HCT116 (cell line): ENCODE results near the gene TBC1D32. TPM values are rescaled to one million over a fixed set of nuclear protein-coding genes. Genes with fewer than 3 reads are reported as not detected.

Experiments used
- ATAC-seq: fragments of 200-7000 bp; cut with Tn5 transposase; 2 replicates; pipeline ENCODE4 v1.9.1; 2020; ENCODE audit warnings: mild to moderate bottlenecking, moderate library complexity
- BruUV-seq: library from RNA; stranded (reverse); fragments of 400-500 nt; replicated peaks from 2 replicates; lab custom pipeline; 2021; lab: Mats Ljungman, UMichigan
- CTCF ChIA-PET: fragments of 300-600 bp; sonication (Branson Sonifier 250); formaldehyde crosslinking; loops from one replicate; lab custom pipeline; 2021; ENCODE audit warnings: antibody characterized with exemption; lab: Charles Lee
- POLR2A ChIA-PET: fragments of 300-600, 350-600 bp; sonication (Branson Sonifier 250); formaldehyde crosslinking; loops from one replicate; lab custom pipeline; 2021; ENCODE audit warnings: antibody characterized with exemption; lab: Charles Lee
- RAD21 ChIA-PET, 2 experiments: fragments of 300-600 bp; sonication (Branson Sonifier 250); formaldehyde crosslinking; loops; one replicate each; lab custom pipeline; 2023; ENCODE audit warnings: low total read pairs in 2 of 2; ENCODE audit not compliant: uncharacterized antibody in 2 of 2, unreplicated experiment in 2 of 2, low non-redundant PET in 1 of 2; lab: Charles Lee
- DNase-seq: peaks from one replicate; pipeline ENCODE4 v3.0.0-alpha.2; 2010; ENCODE audit warnings: low read depth, low spot score
- H2AFZ ChIP-seq: fragments of 200-600 bp; shearing (Covaris generic), sonication (generic); 2 replicates; pipeline ENCODE4 v1.6.1; 2017; ENCODE audit warnings: low read depth, mixed run types, mixed read lengths, antibody characterized with exemption, low read length; ENCODE audit not compliant: poor library complexity, severe bottlenecking
- H3K27ac ChIP-seq: 2 replicates; pipeline ENCODE4 v1.5.1; 2012; ENCODE audit warnings: low read depth, low read length
- H3K27me3 ChIP-seq: fragments of 200-600 bp; sonication (generic); 2 replicates; pipeline ENCODE4 v1.6.1; 2016; ENCODE audit warnings: mixed run types, low read length, mixed read lengths; ENCODE audit not compliant: insufficient read depth
- H3K36me3 ChIP-seq, 2 experiments: fragments of 200-500 bp in 1 of 2; fragments of 200-600 bp in 1 of 2; sonication (Bioruptor generic) in 1 of 2; sonication (generic) in 1 of 2; 2 replicates each; pipeline versions ENCODE4 v1.5.1 to v1.6.1; 2014 to 2016; ENCODE audit warnings: low read length in 2 of 2, inconsistent platforms in 1 of 2, mixed read lengths in 1 of 2, mixed run types in 1 of 2; ENCODE audit not compliant: insufficient read depth in 2 of 2, control insufficient read depth in 1 of 2
- H3K4me1 ChIP-seq, 2 experiments: fragments of 200-600 bp in 1 of 2; sonication (generic) in 1 of 2; 2 replicates each; pipeline versions ENCODE4 v1.5.1 to v1.6.1; 2012 to 2017; ENCODE audit warnings: low read length in 2 of 2, inconsistent platforms in 1 of 2, mild to moderate bottlenecking in 1 of 2, mixed read lengths in 1 of 2, mixed run types in 1 of 2, moderate library complexity in 1 of 2; ENCODE audit not compliant: insufficient read depth in 2 of 2, control insufficient read depth in 1 of 2
- H3K4me2 ChIP-seq: fragments of 200-600 bp; sonication (generic); 2 replicates; pipeline ENCODE4 v1.6.1; 2017; ENCODE audit warnings: mixed run types, low read length, mixed read lengths
- H3K4me3 ChIP-seq, 2 experiments: fragments of 200-600 bp in 1 of 2; sonication (generic) in 1 of 2; replicated peaks in 1 of 2; 2 replicates each; pipeline ENCODE4 v1.5.1; 2011 to 2016; ENCODE audit warnings: low read length in 2 of 2, control low read depth in 1 of 2, low read depth in 1 of 2, mild to moderate bottlenecking in 1 of 2, mixed read lengths in 1 of 2, mixed run types in 1 of 2
- H3K79me2 ChIP-seq: fragments of 200-600 bp; sonication (generic); 2 replicates; pipeline ENCODE4 v1.6.1; 2017; ENCODE audit warnings: mild to moderate bottlenecking, mixed run types, low read length, moderate library complexity, mixed read lengths; ENCODE audit not compliant: insufficient read depth
- H3K9ac ChIP-seq: fragments of 200-600 bp; sonication (generic); 2 replicates; pipeline ENCODE4 v1.6.1; 2016; ENCODE audit warnings: low read length, mixed read lengths
- H3K9me2 ChIP-seq: fragments of 200-600 bp; sonication (generic), shearing (Covaris generic); 2 replicates; pipeline ENCODE4 v1.6.1; 2017; ENCODE audit warnings: mixed run types, mild to moderate bottlenecking, moderate library complexity; ENCODE audit not compliant: insufficient read depth
- H3K9me3 ChIP-seq, 2 experiments: fragments of 200-500 bp in 1 of 2; fragments of 200-600 bp in 1 of 2; sonication (Bioruptor generic) in 1 of 2; sonication (generic) in 1 of 2; 2 replicates each; pipeline ENCODE4 v1.6.1; 2014 to 2017; ENCODE audit warnings: low read length in 2 of 2, mixed read lengths in 2 of 2, inconsistent platforms in 1 of 2, low read depth in 1 of 2, mild to moderate bottlenecking in 1 of 2, mixed run types in 1 of 2, moderate library complexity in 1 of 2; ENCODE audit not compliant: control insufficient read depth in 1 of 2, insufficient read depth in 1 of 2
- H4K20me1 ChIP-seq: fragments of 200-600 bp; sonication (generic), shearing (Covaris generic); 2 replicates; pipeline ENCODE4 v1.6.1; 2017; ENCODE audit warnings: mixed run types, mild to moderate bottlenecking, moderate library complexity; ENCODE audit not compliant: insufficient read depth
- CBX3 ChIP-seq: IDR thresholded peaks from 2 replicates; pipeline ENCODE4 v1.6.1; 2012; ENCODE audit warnings: low read depth
- EGR1 ChIP-seq: IDR thresholded peaks from 2 replicates; pipeline ENCODE4 v1.6.1; 2012; ENCODE audit warnings: low read depth
- EZH2 ChIP-seq: fragments of 200-600 bp; sonication (generic); IDR thresholded peaks from 2 replicates; pipeline ENCODE4 v1.6.1; 2017; ENCODE audit warnings: antibody characterized with exemption, mixed run types
- JUND ChIP-seq: IDR thresholded peaks from 2 replicates; pipeline ENCODE4 v1.6.1; 2012
- RAD21 ChIP-seq: IDR thresholded peaks from 2 replicates; pipeline ENCODE4 v1.6.1; 2012; ENCODE audit warnings: low read depth, mild to moderate bottlenecking
- SRF ChIP-seq: IDR thresholded peaks from 2 replicates; pipeline ENCODE4 v1.6.1; 2012; ENCODE audit warnings: low read depth
- TCF7L2 ChIP-seq: IDR thresholded peaks from 2 replicates; pipeline ENCODE4 v1.7.0; 2011; ENCODE audit warnings: borderline replicate concordance, inconsistent platforms; ENCODE audit not compliant: insufficient read depth, insufficient read length; ENCODE audit errors: extremely low read depth
- YY1 ChIP-seq: IDR thresholded peaks from 2 replicates; pipeline ENCODE4 v1.6.1; 2011; ENCODE audit warnings: low read length, low read depth, moderate library complexity, mild to moderate bottlenecking; ENCODE audit not compliant: insufficient replicate concordance; ENCODE audit errors: extremely low read depth
- ZFX ChIP-seq: fragments of 450-650 bp; IDR thresholded peaks from 2 replicates; pipeline ENCODE4 v1.6.1; 2017
- ZNF274 ChIP-seq: fragments of 200-500 bp; sonication (Bioruptor generic); IDR thresholded peaks from 2 replicates; pipeline ENCODE4 v1.6.1; 2014; ENCODE audit warnings: mild to moderate bottlenecking, low read depth, low read length, inconsistent platforms
- intact Hi-C: fragments of 100-400 bp; cut with micrococcal nuclease; formaldehyde crosslinking; loops from 2 replicates; pipeline ENCODE4 v1.10.0; 2022
- total RNA-seq: library from RNA; stranded (reverse); gene quantifications from one replicate; pipeline ENCODE4 v1.2.1, GENCODE V29; 2021; ENCODE audit not compliant: unreplicated experiment
- TF ChIP-seq, protein P1 (sequence below), 3 experiments: fragments of 200-600 bp in 1 of 3; sonication (generic) in 1 of 3; IDR thresholded peaks in 2 of 3; conservative IDR thresholded peaks in 1 of 3; 2 replicates each; pipeline ENCODE4 v1.5.1; 2012 to 2017; ENCODE audit warnings: low read depth in 2 of 3, low read length in 2 of 3, antibody characterized with exemption in 1 of 3, borderline replicate concordance in 1 of 3, control low read depth in 1 of 3, mild to moderate bottlenecking in 1 of 3, mixed read lengths in 1 of 3, mixed run types in 1 of 3, moderate library complexity in 1 of 3; ENCODE audit not compliant: insufficient read depth in 1 of 3
- TF ChIP-seq, protein P2 (sequence below): IDR thresholded peaks from 2 replicates; pipeline ENCODE4 v1.6.1; 2011; ENCODE audit warnings: mild to moderate bottlenecking, low read length, moderate library complexity; ENCODE audit not compliant: insufficient replicate concordance; ENCODE audit errors: extremely low read depth

The TBC1D32 gene
- total RNA-seq, 1 experiment from 2014 or later = 13.8 TPM

GRCh38 chr6:121124600-121124999, 209.7 kb downstream of the TBC1D32 start (continued):
- TF ChIP-seq, protein P1, sequence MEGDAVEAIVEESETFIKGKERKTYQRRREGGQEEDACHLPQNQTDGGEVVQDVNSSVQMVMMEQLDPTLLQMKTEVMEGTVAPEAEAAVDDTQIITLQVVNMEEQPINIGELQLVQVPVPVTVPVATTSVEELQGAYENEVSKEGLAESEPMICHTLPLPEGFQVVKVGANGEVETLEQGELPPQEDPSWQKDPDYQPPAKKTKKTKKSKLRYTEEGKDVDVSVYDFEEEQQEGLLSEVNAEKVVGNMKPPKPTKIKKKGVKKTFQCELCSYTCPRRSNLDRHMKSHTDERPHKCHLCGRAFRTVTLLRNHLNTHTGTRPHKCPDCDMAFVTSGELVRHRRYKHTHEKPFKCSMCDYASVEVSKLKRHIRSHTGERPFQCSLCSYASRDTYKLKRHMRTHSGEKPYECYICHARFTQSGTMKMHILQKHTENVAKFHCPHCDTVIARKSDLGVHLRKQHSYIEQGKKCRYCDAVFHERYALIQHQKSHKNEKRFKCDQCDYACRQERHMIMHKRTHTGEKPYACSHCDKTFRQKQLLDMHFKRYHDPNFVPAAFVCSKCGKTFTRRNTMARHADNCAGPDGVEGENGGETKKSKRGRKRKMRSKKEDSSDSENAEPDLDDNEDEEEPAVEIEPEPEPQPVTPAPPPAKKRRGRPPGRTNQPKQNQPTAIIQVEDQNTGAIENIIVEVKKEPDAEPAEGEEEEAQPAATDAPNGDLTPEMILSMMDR (IDR thresholded peaks at IDR 0.05 in 2 of 3, conservative IDR thresholded peaks at IDR 0.05 in 1 of 3; ENCODE audit: borderline replicate concordance in 1 of 3, insufficient read depth in 1 of 3, low read depth in 2 of 3, low read length in 2 of 3) = no peak
- TF ChIP-seq EGR1 (no peak), SRF (no peak), RAD21 (no peak), EZH2 (no peak)

- H2AFZ ChIP-seq = no peak overlapping the region
- H3K9me3 ChIP-seq = no peaks in the 10 kb centered on the region
- no peaks in the 10 kb centered on the region for H3K36me3 ChIP-seq
- TF ChIP-seq ZNF274 (no peak), TCF7L2 (no peak), YY1 (no peak), RAD21 (no peak), JUND (no peak), ZFX (no peak), EGR1 (no peak), CBX3 (no peak)
- TF ChIP-seq, protein P2, sequence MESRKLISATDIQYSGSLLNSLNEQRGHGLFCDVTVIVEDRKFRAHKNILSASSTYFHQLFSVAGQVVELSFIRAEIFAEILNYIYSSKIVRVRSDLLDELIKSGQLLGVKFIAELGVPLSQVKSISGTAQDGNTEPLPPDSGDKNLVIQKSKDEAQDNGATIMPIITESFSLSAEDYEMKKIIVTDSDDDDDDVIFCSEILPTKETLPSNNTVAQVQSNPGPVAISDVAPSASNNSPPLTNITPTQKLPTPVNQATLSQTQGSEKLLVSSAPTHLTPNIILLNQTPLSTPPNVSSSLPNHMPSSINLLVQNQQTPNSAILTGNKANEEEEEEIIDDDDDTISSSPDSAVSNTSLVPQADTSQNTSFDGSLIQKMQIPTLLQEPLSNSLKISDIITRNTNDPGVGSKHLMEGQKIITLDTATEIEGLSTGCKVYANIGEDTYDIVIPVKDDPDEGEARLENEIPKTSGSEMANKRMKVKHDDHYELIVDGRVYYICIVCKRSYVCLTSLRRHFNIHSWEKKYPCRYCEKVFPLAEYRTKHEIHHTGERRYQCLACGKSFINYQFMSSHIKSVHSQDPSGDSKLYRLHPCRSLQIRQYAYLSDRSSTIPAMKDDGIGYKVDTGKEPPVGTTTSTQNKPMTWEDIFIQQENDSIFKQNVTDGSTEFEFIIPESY = no peak
- intact Hi-C loops = no loop called here
- RAD21 ChIA-PET = no interaction called here
- no TSS peak for BruUV-seq
- H3K4me2 ChIP-seq = no peak overlapping the region
- no peaks in the 10 kb centered on the region for H3K79me2 ChIP-seq
- no peak for ATAC-seq
- DNase-seq = no peak
- CTCF ChIA-PET = no interaction called here
- no peaks in the 10 kb centered on the region for H3K9me2 ChIP-seq
- H4K20me1 ChIP-seq = no peaks in the 10 kb centered on the region
- H3K9ac ChIP-seq = no peak overlapping the region
- POLR2A ChIA-PET = no interaction called here
- no peaks in the 10 kb centered on the region for H3K27me3 ChIP-seq
- no peaks in the 10 kb centered on the region for H3K4me1 ChIP-seq
- H3K4me3 ChIP-seq = no peak overlapping the region
- H3K27ac ChIP-seq = no peak overlapping the region
Observed at GRCh38 chr6:121112356-121112755, 221.9 kb downstream of the TBC1D32 start.
